Endothelial cell of umbilical vein (primary cell): ENCODE data around the gene LAMC1. TPM values are rescaled to one million over a fixed set of nuclear protein-coding genes. Genes with fewer than 3 reads are reported as not detected.

Source experiments
- BruUV-seq: library from RNA; stranded (reverse); fragments of 400-500 nt; replicated peaks from 2 replicates; lab custom pipeline; 2021; lab: Mats Ljungman, UMichigan
- CTCF ChIA-PET: fragments of 300-600, 350-600 bp; sonication (Branson Sonifier 250); formaldehyde crosslinking; loops from one replicate; lab custom pipeline; 2021; ENCODE audit warnings: antibody characterized with exemption, inconsistent platforms; lab: Charles Lee
- POLR2A ChIA-PET: fragments of 300-600, 350-600 bp; sonication (Branson Sonifier 250); formaldehyde crosslinking; loops from one replicate; lab custom pipeline; 2021; ENCODE audit warnings: antibody characterized with exemption, inconsistent platforms; lab: Charles Lee
- DNase-seq: peaks from one replicate; pipeline ENCODE4 v3.0.0-alpha.2; 2011; ENCODE audit warnings: low read depth, low spot score
- FAIRE-seq: peaks from 2 replicates; lab custom pipeline; 2011; peaks lifted over from hg19 to GRCh38; lab: Jason Lieb, UNC
- H2AFZ ChIP-seq: 2 replicates; pipeline ENCODE4 v1.6.0; 2012; ENCODE audit warnings: low read depth, low read length, control low read depth, inconsistent platforms
- H3K27ac ChIP-seq: 2 replicates; pipeline ENCODE4 v1.5.1; 2011; ENCODE audit warnings: low read depth, mild to moderate bottlenecking, control low read depth, low read length, moderate library complexity; ENCODE audit not compliant: insufficient read depth
- H3K27me3 ChIP-seq, 2 experiments: 2 replicates each; pipeline versions ENCODE4 v1.6.0 to v1.6.1; 2011; ENCODE audit warnings: low read length in 2 of 2, mixed read lengths in 1 of 2; ENCODE audit not compliant: control insufficient read depth in 2 of 2, insufficient read depth in 2 of 2
- H3K36me3 ChIP-seq, 2 experiments: 2 replicates in 1 of 2; 3 replicates in 1 of 2; pipeline ENCODE4 v1.5.1; 2011; ENCODE audit warnings: low read length in 2 of 2, mild to moderate bottlenecking in 1 of 2, moderate library complexity in 1 of 2; ENCODE audit not compliant: control insufficient read depth in 2 of 2, insufficient read depth in 2 of 2; ENCODE audit errors: extremely low read depth in 1 of 2
- H3K4me1 ChIP-seq: 3 replicates; pipeline ENCODE4 v1.5.1; 2011; ENCODE audit warnings: mild to moderate bottlenecking, low read length; ENCODE audit not compliant: control insufficient read depth, insufficient read depth; ENCODE audit errors: extremely low read depth
- H3K4me2 ChIP-seq: 2 replicates; pipeline ENCODE4 v1.6.1; 2011; ENCODE audit warnings: low read length, control low read depth, mixed read lengths; ENCODE audit not compliant: insufficient read depth
- H3K4me3 ChIP-seq, 3 experiments: fragments of 200-600 bp in 1 of 3; sonication (generic), shearing (Covaris generic) in 1 of 3; replicated peaks in 1 of 3; 2 replicates each; pipeline ENCODE4 v1.5.1; 2011 to 2016; ENCODE audit warnings: control low read depth in 3 of 3, low read length in 3 of 3, mild to moderate bottlenecking in 2 of 3, inconsistent platforms in 1 of 3, low read depth in 1 of 3, moderate library complexity in 1 of 3; ENCODE audit not compliant: insufficient read depth in 1 of 3
- H3K79me2 ChIP-seq: 2 replicates; pipeline ENCODE4 v1.6.0; 2012; ENCODE audit warnings: low read length, inconsistent platforms; ENCODE audit not compliant: control insufficient read depth, insufficient read depth
- H3K9ac ChIP-seq: replicated peaks from 2 replicates; pipeline ENCODE3; 2011; ENCODE audit warnings: low read length, control low read depth; ENCODE audit not compliant: insufficient read depth; ENCODE audit errors: extremely low read depth
- H3K9me1 ChIP-seq: replicated peaks from 3 replicates; pipeline ENCODE4 v1.6.0; 2011; ENCODE audit warnings: mild to moderate bottlenecking, low read length; ENCODE audit not compliant: control insufficient read depth, insufficient read depth; ENCODE audit errors: extremely low read depth
- H3K9me3 ChIP-seq: replicated peaks from 2 replicates; pipeline ENCODE4 v1.5.1; 2012; ENCODE audit warnings: low read length, inconsistent platforms; ENCODE audit not compliant: control insufficient read depth, insufficient read depth
- H4K20me1 ChIP-seq: replicated peaks from 2 replicates; pipeline ENCODE3; 2011; ENCODE audit warnings: mild to moderate bottlenecking, low read length; ENCODE audit not compliant: control insufficient read depth, insufficient read depth; ENCODE audit errors: extremely low read depth
- EZH2 ChIP-seq: IDR thresholded peaks from 2 replicates; pipeline ENCODE4 v1.6.1; 2012; ENCODE audit warnings: borderline replicate concordance, low read depth, mild to moderate bottlenecking, moderate library complexity, low read length, inconsistent platforms; ENCODE audit not compliant: severe bottlenecking
- FOS ChIP-seq: IDR thresholded peaks from 2 replicates; pipeline ENCODE4 v1.6.1; 2011; ENCODE audit warnings: mild to moderate bottlenecking, low read length, moderate library complexity, borderline replicate concordance; ENCODE audit not compliant: insufficient read depth
- GATA2 ChIP-seq: IDR thresholded peaks from 2 replicates; pipeline ENCODE4 v1.7.0; 2011; ENCODE audit warnings: low read depth, mild to moderate bottlenecking, moderate library complexity, mixed read lengths, low read length; ENCODE audit not compliant: insufficient read length, insufficient read depth
- JUN ChIP-seq: IDR thresholded peaks from 2 replicates; pipeline ENCODE4 v1.6.1; 2011; ENCODE audit warnings: borderline replicate concordance, low read depth; ENCODE audit not compliant: insufficient read length, insufficient read depth
- MYC ChIP-seq: IDR thresholded peaks from one replicate; pipeline ENCODE4 v1.6.1; 2011; ENCODE audit warnings: mild to moderate bottlenecking, low read depth, low read length
- POLR2A ChIP-seq: IDR thresholded peaks from 2 replicates; pipeline ENCODE4 v1.6.1; 2012; ENCODE audit warnings: low read depth, mild to moderate bottlenecking, control low read depth, low read length
- dilution Hi-C: fragments of 300-500 bp; cut with MboI; formaldehyde crosslinking; loops from one replicate; pipeline ENCODE4 v1.15.0; 2019; ENCODE audit warnings: low sequenced_read_pairs; ENCODE audit not compliant: extremely low pct_ligation_motif_present
- intact Hi-C: fragments of 100-400 bp; cut with micrococcal nuclease; formaldehyde crosslinking; loops from one replicate; pipeline ENCODE4 v1.10.0; 2022
- polyA plus RNA-seq, 4 experiments: library from polyadenylated mRNA; depleted of rRNA in 3 of 4; stranded (reverse) in 3 of 4; unstranded in 1 of 4; fragments of >200 nt; gene quantifications; 2 replicates each; pipeline versions ENCODE4 v1.2.1 to v1.2.3, GENCODE V29; 2011 to 2012; ENCODE audit warnings: missing spikeins in 1 of 4
- total RNA-seq: library from RNA; stranded (reverse); gene quantifications from 2 replicates; pipeline ENCODE4 v1.2.3, GENCODE V29; 2021
- TF ChIP-seq, protein P1 (sequence below), 2 donors: IDR thresholded peaks; 1 replicate in 1 of 2; 2 replicates in 1 of 2; pipeline ENCODE4 v1.5.1; 2011; ENCODE audit warnings: low read length in 2 of 2, mild to moderate bottlenecking in 2 of 2, moderate library complexity in 2 of 2, control low read depth in 1 of 2, inconsistent platforms in 1 of 2, low read depth in 1 of 2; ENCODE audit not compliant: insufficient read depth in 1 of 2; ENCODE audit errors: extremely low read depth in 1 of 2
- TF ChIP-seq, protein P2 (sequence below): IDR thresholded peaks from 2 replicates; pipeline ENCODE4 v1.6.1; 2011; ENCODE audit not compliant: insufficient read depth, insufficient read length

The LAMC1 gene
- total and polyA plus RNA-seq, 2 donors (not counting 3 experiments of a cell fraction or from before 2014, with no cell fraction given) = 92.5 to 216 TPM

DNA sequence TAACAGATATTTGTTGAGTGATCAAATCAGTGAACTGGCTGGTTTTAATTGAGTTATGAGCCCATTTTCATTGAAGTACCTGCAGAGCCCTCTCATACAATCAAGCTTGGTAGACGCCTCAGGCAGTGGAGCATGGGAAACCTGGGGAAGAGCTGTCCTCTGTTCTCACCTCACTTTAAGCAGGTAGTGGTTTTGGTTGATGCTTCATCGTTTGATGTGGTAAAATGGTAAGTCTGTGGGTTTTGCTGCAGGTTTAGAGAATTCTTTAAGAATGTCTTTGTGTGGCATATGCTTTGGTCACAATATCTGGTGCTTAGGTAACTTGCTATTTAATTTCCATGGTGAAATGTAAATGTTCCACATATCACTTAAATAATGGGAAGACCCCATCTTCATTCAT lies 10.0 kb downstream of the LAMC1 start:
- DNase-seq = peak; percentile 1
- CTCF ChIA-PET = no interaction called here
- H2AFZ ChIP-seq = no peak overlapping the region
- H3K27me3 ChIP-seq = no peaks in the 10 kb centered on the region
- no peak for FAIRE-seq
- H3K9me1 ChIP-seq = no peaks in the 10 kb centered on the region
- H3K79me2 ChIP-seq = peaks cover 95% of the 10 kb centered on the region
- no peaks in the 10 kb centered on the region for H4K20me1 ChIP-seq
- no peaks in the 10 kb centered on the region for H3K36me3 ChIP-seq
- intact Hi-C loops = no loop called here
- no peak overlapping the region for H3K27ac ChIP-seq
- POLR2A ChIA-PET = no interaction called here
- BruUV-seq = no TSS peak
- no peak overlapping the region for H3K9ac ChIP-seq
- no peak overlapping the region for H3K4me2 ChIP-seq
- peaks cover 14% of the 10 kb centered on the region for H3K4me1 ChIP-seq
- no peak overlapping the region for H3K4me3 ChIP-seq
- dilution Hi-C loops = no loop called here
- H3K9me3 ChIP-seq = no peaks in the 10 kb centered on the region
- TF ChIP-seq, protein P1, sequence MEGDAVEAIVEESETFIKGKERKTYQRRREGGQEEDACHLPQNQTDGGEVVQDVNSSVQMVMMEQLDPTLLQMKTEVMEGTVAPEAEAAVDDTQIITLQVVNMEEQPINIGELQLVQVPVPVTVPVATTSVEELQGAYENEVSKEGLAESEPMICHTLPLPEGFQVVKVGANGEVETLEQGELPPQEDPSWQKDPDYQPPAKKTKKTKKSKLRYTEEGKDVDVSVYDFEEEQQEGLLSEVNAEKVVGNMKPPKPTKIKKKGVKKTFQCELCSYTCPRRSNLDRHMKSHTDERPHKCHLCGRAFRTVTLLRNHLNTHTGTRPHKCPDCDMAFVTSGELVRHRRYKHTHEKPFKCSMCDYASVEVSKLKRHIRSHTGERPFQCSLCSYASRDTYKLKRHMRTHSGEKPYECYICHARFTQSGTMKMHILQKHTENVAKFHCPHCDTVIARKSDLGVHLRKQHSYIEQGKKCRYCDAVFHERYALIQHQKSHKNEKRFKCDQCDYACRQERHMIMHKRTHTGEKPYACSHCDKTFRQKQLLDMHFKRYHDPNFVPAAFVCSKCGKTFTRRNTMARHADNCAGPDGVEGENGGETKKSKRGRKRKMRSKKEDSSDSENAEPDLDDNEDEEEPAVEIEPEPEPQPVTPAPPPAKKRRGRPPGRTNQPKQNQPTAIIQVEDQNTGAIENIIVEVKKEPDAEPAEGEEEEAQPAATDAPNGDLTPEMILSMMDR (IDR thresholded peaks at IDR 0.05; ENCODE audit: extremely low read depth in 1 of 2, insufficient read depth in 1 of 2, low read depth in 1 of 2, low read length in 2 of 2) = no peak
- TF ChIP-seq JUN (no peak), GATA2 (no peak), POLR2A (no peak), FOS (no peak), EZH2 (no peak), MYC (no peak)
- TF ChIP-seq, protein P2, sequence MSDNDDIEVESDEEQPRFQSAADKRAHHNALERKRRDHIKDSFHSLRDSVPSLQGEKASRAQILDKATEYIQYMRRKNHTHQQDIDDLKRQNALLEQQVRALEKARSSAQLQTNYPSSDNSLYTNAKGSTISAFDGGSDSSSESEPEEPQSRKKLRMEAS = no peak
